ENCODE data around the gene INHA. TPM values are rescaled to one million over a fixed set of nuclear protein-coding genes. Genes with fewer than 3 reads are reported as not detected.

Gene INHA
- total RNA-seq, 1 donor from 2014 or later = not detected

- H3K36me3 Mint-ChIP-seq (ENCODE audit: low read depth, unreplicated experiment) = no peaks in the 10 kb centered on the region
- DNase-seq (ENCODE audit: low spot score) = no peak
- TF ChIP-seq CTCF (IDR thresholded peaks at IDR 0.05; ENCODE audit: unreplicated experiment) = no peak
- H3K4me3 Mint-ChIP-seq (ENCODE audit: unreplicated experiment) = no peak overlapping the region
- peaks cover 23% of the 10 kb centered on the region for H3K27me3 Mint-ChIP-seq (ENCODE audit: unreplicated experiment)
- H3K4me1 Mint-ChIP-seq (ENCODE audit: unreplicated experiment) = peaks cover 22% of the 10 kb centered on the region
- no peaks in the 10 kb centered on the region for H3K9me3 Mint-ChIP-seq (ENCODE audit: unreplicated experiment)
- H3K27ac Mint-ChIP-seq (ENCODE audit: unreplicated experiment) = no peak overlapping the region
Measured at GRCh38 chr2:219531639-219532377, 40.3 kb upstream of the INHA start.

- H3K27ac Mint-ChIP-seq (ENCODE audit: unreplicated experiment) = no peak overlapping the region
- no peak for TF ChIP-seq CTCF (IDR thresholded peaks at IDR 0.05; ENCODE audit: unreplicated experiment)
- H3K27me3 Mint-ChIP-seq (ENCODE audit: unreplicated experiment) = peaks cover 19% of the 10 kb centered on the region
- no peak for DNase-seq (ENCODE audit: low spot score)
- no peak overlapping the region for H3K4me3 Mint-ChIP-seq (ENCODE audit: unreplicated experiment)
- peaks cover 26% of the 10 kb centered on the region for H3K4me1 Mint-ChIP-seq (ENCODE audit: unreplicated experiment)
- H3K36me3 Mint-ChIP-seq (ENCODE audit: low read depth, unreplicated experiment) = no peaks in the 10 kb centered on the region
- H3K9me3 Mint-ChIP-seq (ENCODE audit: unreplicated experiment) = no peaks in the 10 kb centered on the region
Measured at GRCh38 chr2:219532378-219532649, 39.8 kb upstream of the INHA start.

GRCh38 chr2:219533930-219534661, 38.0 kb upstream of the INHA start:
- Mint-ChIP-seq H3K27me3 (ENCODE audit: unreplicated experiment) (peaks cover 16% of the 10 kb centered on the region), H3K4me1 (ENCODE audit: unreplicated experiment) (peaks cover 29% of the 10 kb centered on the region), H3K4me3 (ENCODE audit: unreplicated experiment) (no peak overlapping the region), H3K9me3 (ENCODE audit: unreplicated experiment) (no peaks in the 10 kb centered on the region), H3K27ac (ENCODE audit: unreplicated experiment) (no peak overlapping the region), H3K36me3 (ENCODE audit: low read depth, unreplicated experiment) (no peaks in the 10 kb centered on the region)
- no peak for DNase-seq (ENCODE audit: low spot score)
- no peak for TF ChIP-seq CTCF (IDR thresholded peaks at IDR 0.05; ENCODE audit: unreplicated experiment)

- Mint-ChIP-seq H3K4me1 (ENCODE audit: unreplicated experiment) (peaks cover 20% of the 10 kb centered on the region), H3K27me3 (ENCODE audit: unreplicated experiment) (peaks cover 16% of the 10 kb centered on the region), H3K9me3 (ENCODE audit: unreplicated experiment) (no peaks in the 10 kb centered on the region), H3K4me3 (ENCODE audit: unreplicated experiment) (no peak overlapping the region), H3K27ac (ENCODE audit: unreplicated experiment) (peak overlapping the region; percentile 57), H3K36me3 (ENCODE audit: low read depth, unreplicated experiment) (peaks cover 3% of the 10 kb centered on the region)
- no peak for DNase-seq (ENCODE audit: low spot score)
- TF ChIP-seq CTCF (IDR thresholded peaks at IDR 0.05; ENCODE audit: unreplicated experiment) = no peak
Measured at GRCh38 chr2:219536425-219536824, 35.7 kb upstream of the INHA start.

GRCh38 chr2:219536967-219537366, 35.1 kb upstream of the INHA start:
- Mint-ChIP-seq H3K36me3 (ENCODE audit: low read depth, unreplicated experiment) (peaks cover 3% of the 10 kb centered on the region), H3K27ac (ENCODE audit: unreplicated experiment) (peak overlapping the region; percentile 42), H3K4me1 (ENCODE audit: unreplicated experiment) (peaks cover 20% of the 10 kb centered on the region), H3K9me3 (ENCODE audit: unreplicated experiment) (no peaks in the 10 kb centered on the region), H3K4me3 (ENCODE audit: unreplicated experiment) (no peak overlapping the region), H3K27me3 (ENCODE audit: unreplicated experiment) (peaks cover 13% of the 10 kb centered on the region)
- TF ChIP-seq CTCF (IDR thresholded peaks at IDR 0.05; ENCODE audit: unreplicated experiment) = no peak
- no peak for DNase-seq (ENCODE audit: low spot score)

All from endothelial cell (in vitro differentiated cells).